Adrenal gland (tissue), 12 donors: ENCODE data around the gene ABCA4. TPM values are rescaled to one million over a fixed set of nuclear protein-coding genes. Genes with fewer than 3 reads are reported as not detected.

Experiments used
- DNase-seq, 7 donors: peaks; one replicate each; pipeline ENCODE4 v3.0.0-alpha.2; 2019 to 2020
- H3K27ac ChIP-seq, 5 donors: fragments of 200-600 bp; sonication (generic) in 4 of 5; 1 replicate in 3 of 5; 2 replicates in 2 of 5; pipeline versions ENCODE4 v1.5.1 to v1.8.0; 2016 to 2020; ENCODE audit warnings: mild to moderate bottlenecking in 1 of 5
- H3K27me3 ChIP-seq: fragments of 200-600 bp; 2 replicates; pipeline ENCODE4 v1.8.0; 2021
- H3K36me3 ChIP-seq, 2 donors: fragments of 200-600 bp; replicated peaks in 1 of 2; 1 replicate in 1 of 2; 2 replicates in 1 of 2; pipeline versions ENCODE4 v1.5.1 to v1.8.0; 2018 to 2022
- H3K4me1 ChIP-seq, 2 donors: fragments of 200-600 bp; replicated peaks in 1 of 2; 1 replicate in 1 of 2; 2 replicates in 1 of 2; pipeline versions ENCODE4 v1.5.1 to v1.8.0; 2018 to 2021
- H3K4me3 ChIP-seq, 4 donors: fragments of 200-600 bp; sonication (generic) in 3 of 4; one replicate each; pipeline ENCODE4 v1.5.1; 2016 to 2018
- H3K9me3 ChIP-seq, 3 donors: fragments of 200-600 bp; sonication (generic) in 1 of 3; replicated peaks in 1 of 3; 1 replicate in 2 of 3; 2 replicates in 1 of 3; pipeline versions ENCODE4 v1.5.1 to v1.8.0; 2016 to 2021
- POLR2A ChIP-seq, 2 donors: fragments of 450-650 bp; IDR thresholded peaks; one replicate each; pipeline ENCODE4 v1.6.1; 2017; ENCODE audit warnings: antibody characterized with exemption in 2 of 2, mild to moderate bottlenecking in 2 of 2, moderate library complexity in 1 of 2
- WGBS, 4 donors: extraction: QIAGEN DNeasy Blood & Tissue Kit in 2 of 4; methylation state at CpG; one replicate each; pipeline versions ENCODE4 v1.1.5 to v1.1.7; 2013 to 2017; 5-methylcytosine and 5-hydroxymethylcytosine counted together
- intact Hi-C, 2 donors: fragments of 100-400 bp; cut with DNase I; formaldehyde crosslinking; loops; one replicate each; pipeline versions ENCODE4 v1.14.1 to v1.15.0; 2022 to 2023
- polyA plus RNA-seq, 3 donors: library from polyadenylated mRNA; stranded (reverse); fragments of 200-250 nt in 2 of 3; fragments of 350-450 nt in 1 of 3; fragmentation: Illumina TruSeq in 1 of 3; extraction: RNeasy Lipid Tissue Mini Kit (QIAGEN cat#74804) in 1 of 3; gene quantifications; one replicate each; pipeline ENCODE4 v1.2.3, GENCODE V29; 2013 to 2014
- total RNA-seq, 9 donors: library from RNA; depleted of rRNA in 4 of 9; stranded (reverse); fragments of >200 nt in 4 of 9; fragments of 120-200 nt in 1 of 9; fragmentation: NEBNext Ultra II Directional in 1 of 9; extraction: Animal tissue kit (Norgen Biotek cat#: 25700) in 1 of 9; gene quantifications; one replicate each; pipeline versions ENCODE4 v1.1.0 to v1.2.4, GENCODE V29; 2013 to 2023
- TF ChIP-seq, protein P1 (sequence below), 6 experiments: fragments of 450-650 bp in 4 of 6; fragments of 200-600 bp in 2 of 6; sonication (generic) in 1 of 6; IDR thresholded peaks; 1 replicate in 5 of 6; 2 replicates in 1 of 6; pipeline versions ENCODE4 v1.5.1 to v1.8.0; 2016 to 2021; ENCODE audit warnings: antibody characterized with exemption in 6 of 6, mild to moderate bottlenecking in 2 of 6, moderate library complexity in 1 of 6
- donor health status: healthy with polysubstance abuse.
- donor health status: Bipolar disorder and iron deficiency.
- donor health status: DM: yes; HTN: yes; CAD: no.
- donor health status: DM: no; HTN: no; CAD: no.
- donor health status: DM: no; HTN: no; CAD: no.
- donor health status: DM: yes; HTN: yes; CAD: no.

ABCA4 gene
- total and polyA plus RNA-seq, 12 donors: 0.04 to 1.9 (median 0.14) TPM; not detected in 1

GRCh38 chr1:94101613-94102525 lies 19.1 kb downstream of the ABCA4 start:
- 83 to 90% (median 86%) methylated on average over 14 to 15 of the region's 15 CpGs for WGBS, 4 donors
- Histone ChIP-seq H3K27ac (no peak overlapping the region), H3K4me1 (peaks cover 0 to 5% of the 10 kb centered on the region in 2 donors), H3K9me3 (no peaks in the 10 kb centered on the region), H3K36me3 (no peaks in the 10 kb centered on the region), H3K27me3 (no peaks in the 10 kb centered on the region), H3K4me3 (no peak overlapping the region)
- DNase-seq: no peak
- intact Hi-C loops: no loop called here
- no peak for TF ChIP-seq POLR2A (IDR thresholded peaks at IDR 0.05)

DNA sequence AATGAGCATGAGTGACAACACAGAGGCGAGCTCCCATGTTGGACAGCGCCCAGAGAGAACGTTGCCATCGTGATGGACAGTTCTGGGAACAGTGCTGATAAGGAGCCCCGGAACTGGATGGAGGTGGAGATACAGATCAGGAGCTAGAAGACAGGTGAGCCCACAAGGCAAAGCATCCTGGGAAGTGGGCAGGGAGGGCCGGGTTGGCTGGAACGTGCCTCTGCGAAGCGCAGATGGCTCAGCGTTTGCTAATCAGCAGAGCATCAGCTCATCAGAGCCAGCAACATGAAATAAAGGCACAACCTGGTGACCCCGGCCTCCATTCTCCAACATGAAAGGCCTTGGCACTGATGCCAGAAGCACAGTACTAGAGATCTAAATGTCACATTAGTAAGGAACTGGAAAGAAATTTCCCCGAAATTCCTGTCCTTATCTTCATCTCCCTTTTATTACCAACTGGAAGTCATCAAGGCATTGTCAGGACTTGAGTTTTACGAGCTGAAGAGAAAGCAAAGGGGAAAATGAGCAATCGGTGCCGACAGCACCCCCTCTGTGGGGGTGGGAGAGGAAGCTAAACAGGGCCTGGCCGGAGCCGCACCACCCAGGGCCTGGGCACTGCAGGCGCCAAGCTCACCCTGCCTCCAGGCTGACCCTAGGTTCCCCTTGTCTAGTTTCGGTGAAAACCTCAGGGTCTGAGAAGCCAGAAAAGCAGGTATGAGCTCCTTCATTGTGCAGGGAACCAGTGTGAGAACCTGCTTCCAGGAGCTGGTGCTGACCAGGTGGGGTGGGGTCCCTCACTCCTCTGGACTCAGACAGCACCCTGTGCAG lies 19.9 kb downstream of the ABCA4 start:
- no peak overlapping the region for H3K4me3 ChIP-seq
- WGBS, 4 donors: 73 to 80% (median 76%) methylated on average over 19 of the region's 19 CpGs
- no peaks in the 10 kb centered on the region for H3K27me3 ChIP-seq
- intact Hi-C loops: no loop called here
- no peak for DNase-seq
- no peaks in the 10 kb centered on the region for H3K36me3 ChIP-seq
- H3K9me3 ChIP-seq: no peaks in the 10 kb centered on the region
- H3K4me1 ChIP-seq: peaks cover 8 to 14% of the 10 kb centered on the region in 2 donors
- TF ChIP-seq, protein P1, sequence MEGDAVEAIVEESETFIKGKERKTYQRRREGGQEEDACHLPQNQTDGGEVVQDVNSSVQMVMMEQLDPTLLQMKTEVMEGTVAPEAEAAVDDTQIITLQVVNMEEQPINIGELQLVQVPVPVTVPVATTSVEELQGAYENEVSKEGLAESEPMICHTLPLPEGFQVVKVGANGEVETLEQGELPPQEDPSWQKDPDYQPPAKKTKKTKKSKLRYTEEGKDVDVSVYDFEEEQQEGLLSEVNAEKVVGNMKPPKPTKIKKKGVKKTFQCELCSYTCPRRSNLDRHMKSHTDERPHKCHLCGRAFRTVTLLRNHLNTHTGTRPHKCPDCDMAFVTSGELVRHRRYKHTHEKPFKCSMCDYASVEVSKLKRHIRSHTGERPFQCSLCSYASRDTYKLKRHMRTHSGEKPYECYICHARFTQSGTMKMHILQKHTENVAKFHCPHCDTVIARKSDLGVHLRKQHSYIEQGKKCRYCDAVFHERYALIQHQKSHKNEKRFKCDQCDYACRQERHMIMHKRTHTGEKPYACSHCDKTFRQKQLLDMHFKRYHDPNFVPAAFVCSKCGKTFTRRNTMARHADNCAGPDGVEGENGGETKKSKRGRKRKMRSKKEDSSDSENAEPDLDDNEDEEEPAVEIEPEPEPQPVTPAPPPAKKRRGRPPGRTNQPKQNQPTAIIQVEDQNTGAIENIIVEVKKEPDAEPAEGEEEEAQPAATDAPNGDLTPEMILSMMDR (IDR thresholded peaks at IDR 0.05): no peak
- no peak for TF ChIP-seq POLR2A (IDR thresholded peaks at IDR 0.05)
- H3K27ac ChIP-seq: no peak overlapping the region

DNA sequence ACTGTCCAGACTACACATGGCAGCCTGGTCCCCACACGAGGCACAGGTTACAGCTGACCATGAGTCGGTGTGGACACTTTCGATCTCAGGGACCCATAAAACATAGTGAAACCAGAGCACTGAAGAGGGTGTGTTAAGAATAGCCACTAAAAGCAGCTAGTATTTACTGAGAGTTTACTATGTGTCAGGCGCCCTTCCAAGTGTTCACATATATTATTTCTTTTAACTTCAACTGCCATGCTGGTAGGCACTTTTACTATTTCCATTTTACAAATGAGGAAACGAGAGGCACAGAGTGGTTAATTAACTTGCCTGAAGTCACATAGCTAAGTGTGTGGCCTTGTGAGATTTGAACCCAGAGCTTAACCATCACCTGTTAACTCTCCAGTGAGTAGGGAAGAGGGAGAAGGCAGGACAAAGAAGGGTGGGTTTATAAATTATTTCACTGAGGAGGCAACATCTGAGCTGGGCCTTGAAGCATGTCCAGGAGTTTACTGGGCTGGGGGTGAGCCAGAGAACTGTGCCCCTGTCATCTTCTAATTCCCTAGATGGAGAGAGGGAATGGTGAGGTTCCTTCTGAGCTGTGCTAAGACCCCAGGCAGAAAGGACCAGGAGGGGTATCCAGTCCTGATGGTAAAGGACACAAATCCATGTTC lies 20.7 kb downstream of the ABCA4 start:
- intact Hi-C loops: no loop called here

DNA sequence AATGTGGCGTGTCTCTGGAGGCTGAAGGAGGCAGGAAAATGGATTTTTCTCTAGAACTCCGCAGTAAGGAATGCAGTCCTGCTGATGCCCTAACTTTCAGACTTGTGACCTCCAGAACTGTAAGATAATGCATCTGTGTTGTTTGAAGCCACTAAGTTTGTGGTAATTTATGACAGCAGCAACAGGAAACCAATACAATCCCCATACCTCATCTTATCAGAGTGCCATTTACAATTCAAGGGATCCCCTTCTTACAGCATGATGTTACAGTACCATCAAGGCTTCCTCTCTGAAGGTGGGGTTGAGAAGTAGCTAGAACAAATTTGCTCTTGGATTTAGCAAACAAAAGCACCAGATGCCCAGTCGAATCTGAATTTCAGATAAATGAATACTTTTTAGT lies 21.6 kb downstream of the ABCA4 start:
- WGBS, 4 donors: 80 to 87% (median 83%) methylated on average over 3 of the region's 3 CpGs
- no peak overlapping the region for H3K27ac ChIP-seq
- no peak for TF ChIP-seq POLR2A (IDR thresholded peaks at IDR 0.05)
- TF ChIP-seq, protein P1 (IDR thresholded peaks at IDR 0.05): no peak
- intact Hi-C loops: no loop called here
- no peak overlapping the region for H3K4me3 ChIP-seq
- peaks cover 18 to 29% of the 10 kb centered on the region in 2 donors for H3K4me1 ChIP-seq
- no peak for DNase-seq
- no peaks in the 10 kb centered on the region for H3K36me3 ChIP-seq
- no peaks in the 10 kb centered on the region for H3K27me3 ChIP-seq
- H3K9me3 ChIP-seq: no peaks in the 10 kb centered on the region

More for the DNA sequence above, 20.7 kb downstream of the ABCA4 start:
- Histone ChIP-seq H3K4me3 (no peak overlapping the region), H3K4me1 (peaks cover 15 to 22% of the 10 kb centered on the region in 2 donors), H3K36me3 (no peaks in the 10 kb centered on the region), H3K27ac (no peak overlapping the region), H3K9me3 (no peaks in the 10 kb centered on the region), H3K27me3 (no peaks in the 10 kb centered on the region)
- 90 to 98% (median 94%) methylated on average over 3 to 5 of the region's 5 CpGs for WGBS, 4 donors
- TF ChIP-seq POLR2A (IDR thresholded peaks at IDR 0.05): no peak
- TF ChIP-seq, protein P1 (IDR thresholded peaks at IDR 0.05): no peak
- no peak for DNase-seq
